Uterus (tissue), 2 donors: ENCODE results near the gene RAPGEF2.

Experiments
- CTCF ChIP-seq, 4 experiments: fragments of 200-600 bp in 2 of 4; fragments of 450-650 bp in 2 of 4; sonication (generic) in 2 of 4; IDR thresholded peaks; one replicate each; pipeline ENCODE4 v1.5.1; 2016 to 2019; ENCODE audit warnings: antibody characterized with exemption in 4 of 4, mild to moderate bottlenecking in 2 of 4, moderate library complexity in 1 of 4
- POLR2A ChIP-seq, 2 donors: fragments of 450-650 bp; IDR thresholded peaks; one replicate each; pipeline ENCODE4 v1.6.1; 2016; ENCODE audit warnings: antibody characterized with exemption in 2 of 2, mild to moderate bottlenecking in 1 of 2, moderate library complexity in 1 of 2

GRCh38 chr4:159212675-159213293, 109.9 kb downstream of the RAPGEF2 start:
- TF ChIP-seq CTCF (IDR thresholded peaks at IDR 0.05) = no peak
- no peak for TF ChIP-seq POLR2A (IDR thresholded peaks at IDR 0.05)
